G401 (cell line): Measurements from ENCODE around the gene KCNK4. TPM values are rescaled to one million over a fixed set of nuclear protein-coding genes. Genes with fewer than 3 reads are reported as not detected.

Source experiments
- DNase-seq: peaks from one replicate; pipeline ENCODE4 v3.0.0-alpha.2; 2015; ENCODE audit warnings: low spot score
- in situ Hi-C: cut with HindIII; loops from 2 replicates; pipeline ENCODE4 v1.10.0; 2016; ENCODE audit warnings: low sequenced_read_pairs, mixed read lengths
- total RNA-seq: library from RNA; depleted of rRNA; stranded (reverse); fragments of >200 nt; shearing (Covaris generic); gene quantifications from 2 replicates; pipeline ENCODE4 v1.2.3, GENCODE V29; 2014

Gene KCNK4
- total RNA-seq, 1 experiment from 2014 or later = 0.14 TPM

- in situ Hi-C loops = no loop called here
- peak; percentile 64 for DNase-seq
Observed at GRCh38 chr11:64285885-64286800, 5.0 kb upstream of the KCNK4 start.

DNA sequence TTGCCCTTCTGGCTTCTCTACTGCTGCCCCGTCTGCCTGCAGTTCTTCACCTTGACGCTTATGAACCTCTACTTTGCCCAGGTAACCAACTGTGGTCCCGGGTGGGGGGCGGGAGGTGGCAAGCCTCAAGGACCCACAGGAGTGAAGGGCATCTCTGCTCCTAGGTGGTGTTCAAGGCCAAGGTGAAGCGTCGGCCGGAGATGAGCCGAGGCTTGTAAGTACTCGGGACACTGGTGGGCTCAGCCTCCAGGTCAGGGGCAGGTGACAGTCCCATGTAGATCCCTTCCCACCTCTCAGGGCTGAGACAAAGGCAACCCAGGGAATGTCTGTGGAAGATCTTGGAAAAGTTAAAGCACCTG, 4.3 kb upstream of the KCNK4 start:
- in situ Hi-C loops = no loop called here

DNA sequence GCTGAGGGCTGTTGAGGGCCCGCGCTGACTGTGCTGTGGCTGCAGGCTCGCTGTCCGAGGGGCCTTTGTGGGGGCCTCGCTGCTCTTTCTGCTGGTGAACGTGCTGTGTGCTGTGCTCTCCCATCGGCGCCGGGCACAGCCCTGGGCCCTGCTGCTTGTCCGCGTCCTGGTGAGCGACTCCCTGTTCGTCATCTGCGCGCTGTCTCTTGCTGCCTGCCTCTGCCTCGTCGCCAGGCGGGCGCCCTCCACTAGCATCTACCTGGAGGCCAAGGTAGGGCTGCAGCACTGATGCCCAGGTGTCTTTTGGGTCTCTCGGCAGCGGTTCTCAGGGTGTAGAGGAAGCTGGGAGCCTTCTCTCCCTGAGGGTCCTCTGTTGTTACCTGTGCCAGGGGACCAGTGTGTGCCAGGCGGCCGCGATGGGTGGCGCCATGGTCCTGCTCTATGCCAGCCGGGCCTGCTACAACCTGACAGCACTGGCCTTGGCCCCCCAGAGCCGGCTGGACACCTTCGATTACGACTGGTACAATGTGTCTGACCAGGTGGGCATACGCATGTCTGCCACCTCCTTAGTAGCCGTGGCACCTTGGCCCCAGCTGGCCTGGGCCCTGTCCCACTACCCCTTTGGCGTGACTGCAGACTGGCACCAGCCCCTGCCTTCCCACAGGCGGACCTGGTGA, 3.3 kb upstream of the KCNK4 start:
- in situ Hi-C loops = no loop called here
- no peak for DNase-seq

More for the DNA sequence above, 4.3 kb upstream of the KCNK4 start:
- DNase-seq = no peak

GRCh38 chr11:64288353-64288750, 2.8 kb upstream of the KCNK4 start:
- DNase-seq = no peak
- in situ Hi-C loops = no loop called here

DNA sequence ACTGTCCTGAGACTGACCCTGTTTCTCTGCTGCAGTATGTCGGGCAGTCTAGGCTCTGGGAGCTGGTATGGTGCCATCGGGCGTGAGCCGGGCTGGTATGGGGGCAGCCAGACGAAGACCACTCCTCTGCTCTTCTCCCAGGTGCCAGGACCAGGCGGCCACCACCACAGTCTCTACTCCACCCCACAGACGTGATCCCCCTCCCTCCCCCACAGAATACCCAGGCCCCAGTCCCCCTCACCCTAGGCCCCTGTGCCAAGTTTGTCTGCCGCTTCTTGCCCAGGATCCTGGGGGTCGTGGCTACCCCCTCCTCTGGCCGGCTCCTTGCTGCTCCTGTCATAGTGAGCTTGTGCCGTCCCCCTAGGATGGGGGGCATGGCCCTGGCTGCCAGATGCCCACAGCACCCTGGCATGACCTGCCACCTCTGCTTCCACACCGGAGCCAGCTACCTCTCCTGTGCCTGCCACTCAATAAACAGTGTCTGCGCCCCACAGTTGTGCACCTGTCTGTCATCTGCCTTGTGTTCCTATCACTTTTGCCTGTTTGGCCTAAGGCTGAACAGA, 2.0 kb upstream of the KCNK4 start:
- DNase-seq = no peak
- in situ Hi-C loops = no loop called here

- no peak for DNase-seq
- in situ Hi-C loops = no loop called here
Observed at GRCh38 chr11:64290352-64291261, 495 bp upstream of the KCNK4 start.

DNA sequence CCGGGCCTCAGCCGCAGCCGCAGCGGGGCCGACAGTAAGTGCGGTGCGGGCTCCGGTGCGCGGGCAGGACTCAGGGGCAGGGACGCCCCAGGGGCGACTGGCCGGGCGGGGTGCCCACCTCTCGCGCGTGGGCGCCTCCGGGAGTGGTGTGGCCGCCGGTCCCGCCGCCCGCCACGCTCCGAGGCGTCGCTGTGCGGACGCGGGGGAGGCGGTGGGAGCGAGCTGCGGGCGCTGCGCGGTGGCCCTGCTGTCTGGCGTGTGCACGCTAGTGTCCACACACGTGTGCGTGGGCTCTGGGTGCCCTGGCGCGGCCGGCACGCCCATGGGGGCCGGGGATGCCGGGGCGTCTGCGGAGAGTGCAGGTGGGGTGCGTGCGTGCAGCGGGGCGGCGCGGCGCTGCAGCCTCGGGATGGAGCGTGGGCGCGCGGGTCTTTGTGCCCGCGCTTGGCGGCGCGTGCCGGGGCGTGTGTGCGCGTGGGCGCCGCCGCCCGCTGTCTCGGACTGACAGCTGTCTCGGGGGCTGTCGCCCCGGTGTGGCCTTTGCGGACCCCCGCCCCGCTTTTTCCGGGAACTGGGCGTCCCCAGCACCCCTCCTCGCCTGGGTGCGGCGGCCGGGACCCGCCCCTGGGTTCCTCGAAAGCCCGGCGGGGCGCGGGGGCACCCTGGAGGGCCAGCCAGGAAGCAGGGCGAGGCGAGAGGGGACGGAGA, 804 bp downstream of the KCNK4 start:
- in situ Hi-C loops = no loop called here
- no peak for DNase-seq

DNA sequence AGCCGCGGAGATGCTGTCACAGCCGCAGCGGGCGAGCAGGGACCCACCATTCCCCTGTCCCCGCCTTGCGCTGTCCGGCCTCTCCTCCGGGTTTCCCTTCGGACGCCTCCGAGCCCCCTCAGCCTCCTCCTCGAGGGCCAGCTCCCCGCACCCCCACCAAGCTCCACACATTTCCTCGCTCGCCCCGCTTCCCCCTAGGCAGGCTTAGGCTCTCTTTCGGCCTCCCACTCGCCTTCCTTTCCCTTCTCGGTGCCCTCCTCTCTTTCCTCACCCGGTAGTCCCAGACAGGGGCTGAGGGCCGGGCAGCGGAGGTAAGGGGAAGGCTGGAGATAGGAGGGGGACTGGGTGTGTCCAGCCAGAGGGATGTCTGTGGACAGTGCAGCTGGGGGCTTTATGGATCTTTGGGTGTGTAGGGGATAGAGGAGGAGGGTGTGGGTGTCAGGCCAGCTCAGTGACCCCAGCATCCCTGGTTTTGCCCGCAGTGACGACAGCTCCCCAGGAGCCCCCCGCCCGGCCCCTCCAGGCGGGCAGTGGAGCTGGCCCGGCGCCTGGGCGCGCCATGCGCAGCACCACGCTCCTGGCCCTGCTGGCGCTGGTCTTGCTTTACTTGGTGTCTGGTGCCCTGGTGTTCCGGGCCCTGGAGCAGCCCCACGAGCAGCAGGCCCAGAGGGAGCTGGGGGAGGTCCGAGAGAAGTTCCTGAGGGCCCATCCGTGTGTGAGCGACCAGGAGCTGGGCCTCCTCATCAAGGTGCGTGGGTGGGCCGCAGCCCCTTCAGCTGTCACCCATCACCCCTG, 1.6 kb downstream of the KCNK4 start:
- no peak for DNase-seq
- in situ Hi-C loops = no loop called here

DNA sequence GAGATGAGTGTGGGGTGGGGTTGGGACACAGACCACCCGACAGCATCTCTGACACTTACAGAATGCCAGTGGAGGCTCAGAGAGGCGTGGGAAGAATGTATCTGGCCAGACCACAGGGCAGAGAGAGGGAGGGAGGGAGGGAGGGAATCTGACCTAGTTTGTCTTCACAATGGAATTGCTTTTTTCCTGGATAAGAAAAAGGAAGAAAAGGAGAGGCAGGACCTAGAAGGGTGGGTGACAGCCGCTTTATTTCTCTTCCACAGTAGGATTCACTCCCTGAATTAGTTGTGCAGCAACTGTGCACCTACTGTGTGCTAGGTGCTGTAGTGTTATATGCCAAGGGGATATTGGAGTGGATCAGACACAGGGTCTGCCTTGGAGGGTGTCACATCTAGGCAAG, 3.7 kb downstream of the KCNK4 start:
- in situ Hi-C loops = no loop called here
- peak; percentile 80 for DNase-seq

- in situ Hi-C loops = no loop called here
- DNase-seq = no peak
Observed at GRCh38 chr11:64295760-64296159, 4.7 kb downstream of the KCNK4 start.

- no peak for DNase-seq
- in situ Hi-C loops = no loop called here
Observed at GRCh38 chr11:64296236-64296635, 5.1 kb downstream of the KCNK4 start.

DNA sequence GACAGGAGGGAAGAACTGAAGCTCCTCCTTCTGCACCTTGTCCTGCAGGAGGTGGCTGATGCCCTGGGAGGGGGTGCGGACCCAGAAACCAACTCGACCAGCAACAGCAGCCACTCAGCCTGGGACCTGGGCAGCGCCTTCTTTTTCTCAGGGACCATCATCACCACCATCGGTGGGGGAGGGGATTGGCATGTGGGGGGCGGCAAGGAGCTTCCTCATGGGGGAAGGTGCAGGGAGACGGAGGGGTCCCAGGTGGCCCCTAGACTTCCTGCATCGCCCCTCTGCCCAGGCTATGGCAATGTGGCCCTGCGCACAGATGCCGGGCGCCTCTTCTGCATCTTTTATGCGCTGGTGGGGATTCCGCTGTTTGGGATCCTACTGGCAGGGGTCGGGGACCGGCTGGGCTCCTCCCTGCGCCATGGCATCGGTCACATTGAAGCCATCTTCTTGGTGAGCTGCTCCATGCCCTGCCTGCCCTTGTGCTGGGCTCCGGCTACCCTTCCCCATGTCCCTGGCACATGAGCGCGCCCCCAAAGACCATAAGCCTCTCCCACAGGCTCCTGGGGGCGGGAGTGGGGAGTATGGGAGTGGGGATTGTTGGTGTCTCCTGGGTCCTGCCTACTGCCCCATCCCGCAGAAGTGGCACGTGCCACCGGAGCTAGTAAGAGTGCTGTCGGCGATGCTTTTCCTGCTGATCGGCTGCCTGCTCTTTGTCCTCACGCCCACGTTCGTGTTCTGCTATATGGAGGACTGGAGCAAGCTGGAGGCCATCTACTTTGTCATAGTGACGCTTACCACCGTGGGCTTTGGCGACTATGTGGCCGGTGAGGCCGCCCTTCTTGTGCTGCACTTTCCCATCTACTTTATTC, 6.0 kb downstream of the KCNK4 start:
- DNase-seq = no peak
- in situ Hi-C loops = no loop called here

DNA sequence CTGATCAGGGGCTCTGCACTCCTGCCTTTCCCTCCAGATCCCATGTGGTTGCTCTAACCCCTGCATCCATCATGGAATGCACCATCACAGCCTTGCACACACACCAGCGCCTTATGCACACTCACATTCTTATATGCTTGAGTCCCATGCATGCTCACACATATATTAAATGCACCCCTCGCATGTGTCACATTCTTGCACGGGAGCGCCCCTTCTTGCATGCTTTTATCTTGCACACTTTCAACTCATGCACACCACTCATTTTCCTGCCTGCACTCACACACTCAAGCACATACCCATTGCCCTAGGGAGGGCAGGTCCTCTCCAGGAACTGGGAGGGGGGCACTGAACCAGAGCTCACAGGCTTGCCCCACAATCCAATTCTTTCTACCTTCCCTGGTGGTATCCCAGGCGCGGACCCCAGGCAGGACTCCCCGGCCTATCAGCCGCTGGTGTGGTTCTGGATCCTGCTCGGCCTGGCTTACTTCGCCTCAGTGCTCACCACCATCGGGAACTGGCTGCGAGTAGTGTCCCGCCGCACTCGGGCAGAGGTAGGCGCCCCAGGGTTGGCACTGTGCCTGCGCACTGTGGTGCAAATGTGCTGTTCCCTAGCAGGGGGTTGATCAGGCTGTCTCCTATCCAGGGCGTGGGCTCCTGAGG, 6.7 kb downstream of the KCNK4 start:
- in situ Hi-C loops = no loop called here
- peak; percentile 43 for DNase-seq

DNA sequence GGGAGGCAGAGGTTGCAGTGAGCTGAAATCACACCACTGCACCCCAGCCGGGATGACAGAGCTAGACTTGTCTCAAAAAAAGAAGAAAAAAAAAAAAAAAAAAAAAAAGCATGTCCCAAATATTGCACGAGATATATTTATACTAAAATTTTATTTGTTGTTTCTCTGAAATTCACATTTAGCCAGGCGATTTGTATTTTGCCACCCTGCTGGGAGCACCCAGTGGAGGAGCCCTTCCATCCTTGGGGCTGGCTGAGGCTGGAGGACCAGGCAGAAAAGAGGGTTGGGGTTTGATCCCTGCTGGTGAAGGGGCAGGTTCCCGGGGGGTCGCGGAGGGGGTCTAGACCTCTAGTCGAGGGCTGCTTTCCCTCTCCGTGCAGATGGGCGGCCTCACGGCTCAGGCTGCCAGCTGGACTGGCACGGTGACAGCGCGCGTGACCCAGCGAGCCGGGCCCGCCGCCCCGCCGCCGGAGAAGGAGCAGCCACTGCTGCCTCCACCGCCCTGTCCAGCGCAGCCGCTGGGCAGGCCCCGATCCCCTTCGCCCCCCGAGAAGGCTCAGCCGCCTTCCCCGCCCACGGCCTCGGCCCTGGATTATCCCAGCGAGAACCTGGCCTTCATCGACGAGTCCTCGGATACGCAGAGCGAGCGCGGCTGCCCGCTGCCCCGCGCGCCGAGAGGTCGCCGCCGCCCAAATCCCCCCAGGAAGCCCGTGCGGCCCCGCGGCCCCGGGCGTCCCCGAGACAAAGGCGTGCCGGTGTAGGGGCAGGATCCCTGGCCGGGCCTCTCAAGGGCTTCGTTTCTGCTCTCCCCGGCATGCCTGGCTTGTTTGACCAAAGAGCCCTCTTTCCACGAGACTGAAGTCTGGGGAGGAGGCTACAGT, 8.1 kb downstream of the KCNK4 start:
- DNase-seq = peak; percentile 61

DNA sequence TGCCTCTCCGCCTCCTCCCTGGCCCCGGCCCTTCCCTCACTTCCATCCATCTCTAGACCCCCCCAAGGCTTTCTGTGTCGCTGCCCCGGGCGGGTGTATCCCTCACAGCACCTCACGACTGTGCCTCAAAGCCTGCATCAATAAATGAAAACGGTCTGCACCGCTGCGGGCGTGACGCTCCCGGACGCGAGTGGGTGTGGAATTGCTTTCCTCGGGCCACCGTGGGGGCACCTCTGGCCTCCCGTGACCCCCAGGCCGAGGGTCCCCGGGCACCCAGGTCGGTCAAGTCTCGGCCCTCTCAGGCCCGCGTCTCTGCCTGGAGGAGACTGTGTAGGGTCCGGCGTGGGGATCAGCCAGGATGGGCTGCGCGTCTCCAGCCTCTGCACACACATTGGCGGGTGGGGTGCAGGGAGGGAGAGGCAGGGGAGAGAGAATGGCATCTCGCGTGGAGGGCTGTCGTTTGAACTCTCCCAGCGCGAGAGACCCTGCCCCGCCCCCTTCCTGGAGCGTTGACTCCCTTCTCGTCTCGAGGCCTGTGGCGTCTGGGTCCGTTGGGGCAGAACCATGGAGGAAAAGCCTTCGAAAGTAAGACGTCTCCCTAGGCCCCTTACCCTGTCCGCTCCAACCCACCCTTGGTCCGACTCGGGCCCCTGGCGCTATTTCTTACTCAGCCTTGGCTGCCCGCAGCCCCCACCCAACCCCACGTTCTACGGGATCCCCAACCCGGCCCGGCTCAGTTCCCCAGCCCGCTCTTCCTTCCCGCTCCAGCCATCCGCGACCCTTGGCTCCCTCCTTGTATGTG, 8.9 kb downstream of the KCNK4 start, which contains the start of gene CATSPERZ:
Gene CATSPERZ, plus strand, starts transcription at position 512 of the 802 bp plus-strand sequence. Its CDS starts 53 bp downstream, at position 565.
- DNase-seq = peak; percentile 36
- in situ Hi-C loops = no loop called here

More for the DNA sequence above, 8.1 kb downstream of the KCNK4 start:
- in situ Hi-C loops = no loop called here
